HCT116 (cell line): ENCODE measurements around the gene TMEM45A. TPM values are rescaled to one million over a fixed set of nuclear protein-coding genes. Genes with fewer than 3 reads are reported as not detected.

ENCODE experiments used
- ATAC-seq: fragments of 200-7000 bp; cut with Tn5 transposase; 2 replicates; pipeline ENCODE4 v1.9.1; 2020; ENCODE audit warnings: mild to moderate bottlenecking, moderate library complexity
- BruUV-seq: library from RNA; stranded (reverse); fragments of 400-500 nt; replicated peaks from 2 replicates; lab custom pipeline; 2021; lab: Mats Ljungman, UMichigan
- CTCF ChIA-PET: fragments of 300-600 bp; sonication (Branson Sonifier 250); formaldehyde crosslinking; loops from one replicate; lab custom pipeline; 2021; ENCODE audit warnings: antibody characterized with exemption; lab: Charles Lee
- POLR2A ChIA-PET: fragments of 300-600, 350-600 bp; sonication (Branson Sonifier 250); formaldehyde crosslinking; loops from one replicate; lab custom pipeline; 2021; ENCODE audit warnings: antibody characterized with exemption; lab: Charles Lee
- RAD21 ChIA-PET, 2 experiments: fragments of 300-600 bp; sonication (Branson Sonifier 250); formaldehyde crosslinking; loops; one replicate each; lab custom pipeline; 2023; ENCODE audit warnings: low total read pairs in 2 of 2; ENCODE audit not compliant: uncharacterized antibody in 2 of 2, unreplicated experiment in 2 of 2, low non-redundant PET in 1 of 2; lab: Charles Lee
- DNase-seq: peaks from one replicate; pipeline ENCODE4 v3.0.0-alpha.2; 2010; ENCODE audit warnings: low read depth, low spot score
- H2AFZ ChIP-seq: fragments of 200-600 bp; shearing (Covaris generic), sonication (generic); 2 replicates; pipeline ENCODE4 v1.6.1; 2017; ENCODE audit warnings: low read depth, mixed run types, mixed read lengths, antibody characterized with exemption, low read length; ENCODE audit not compliant: poor library complexity, severe bottlenecking
- H3K27ac ChIP-seq: 2 replicates; pipeline ENCODE4 v1.5.1; 2012; ENCODE audit warnings: low read depth, low read length
- H3K27me3 ChIP-seq: fragments of 200-600 bp; sonication (generic); 2 replicates; pipeline ENCODE4 v1.6.1; 2016; ENCODE audit warnings: mixed run types, low read length, mixed read lengths; ENCODE audit not compliant: insufficient read depth
- H3K36me3 ChIP-seq, 2 experiments: fragments of 200-500 bp in 1 of 2; fragments of 200-600 bp in 1 of 2; sonication (Bioruptor generic) in 1 of 2; sonication (generic) in 1 of 2; 2 replicates each; pipeline versions ENCODE4 v1.5.1 to v1.6.1; 2014 to 2016; ENCODE audit warnings: low read length in 2 of 2, inconsistent platforms in 1 of 2, mixed read lengths in 1 of 2, mixed run types in 1 of 2; ENCODE audit not compliant: insufficient read depth in 2 of 2, control insufficient read depth in 1 of 2
- H3K4me1 ChIP-seq, 2 experiments: fragments of 200-600 bp in 1 of 2; sonication (generic) in 1 of 2; 2 replicates each; pipeline versions ENCODE4 v1.5.1 to v1.6.1; 2012 to 2017; ENCODE audit warnings: low read length in 2 of 2, inconsistent platforms in 1 of 2, mild to moderate bottlenecking in 1 of 2, mixed read lengths in 1 of 2, mixed run types in 1 of 2, moderate library complexity in 1 of 2; ENCODE audit not compliant: insufficient read depth in 2 of 2, control insufficient read depth in 1 of 2
- H3K4me2 ChIP-seq: fragments of 200-600 bp; sonication (generic); 2 replicates; pipeline ENCODE4 v1.6.1; 2017; ENCODE audit warnings: mixed run types, low read length, mixed read lengths
- H3K4me3 ChIP-seq, 2 experiments: fragments of 200-600 bp in 1 of 2; sonication (generic) in 1 of 2; replicated peaks in 1 of 2; 2 replicates each; pipeline ENCODE4 v1.5.1; 2011 to 2016; ENCODE audit warnings: low read length in 2 of 2, control low read depth in 1 of 2, low read depth in 1 of 2, mild to moderate bottlenecking in 1 of 2, mixed read lengths in 1 of 2, mixed run types in 1 of 2
- H3K79me2 ChIP-seq: fragments of 200-600 bp; sonication (generic); 2 replicates; pipeline ENCODE4 v1.6.1; 2017; ENCODE audit warnings: mild to moderate bottlenecking, mixed run types, low read length, moderate library complexity, mixed read lengths; ENCODE audit not compliant: insufficient read depth
- H3K9ac ChIP-seq: fragments of 200-600 bp; sonication (generic); 2 replicates; pipeline ENCODE4 v1.6.1; 2016; ENCODE audit warnings: low read length, mixed read lengths
- H3K9me2 ChIP-seq: fragments of 200-600 bp; sonication (generic), shearing (Covaris generic); 2 replicates; pipeline ENCODE4 v1.6.1; 2017; ENCODE audit warnings: mixed run types, mild to moderate bottlenecking, moderate library complexity; ENCODE audit not compliant: insufficient read depth
- H3K9me3 ChIP-seq, 2 experiments: fragments of 200-500 bp in 1 of 2; fragments of 200-600 bp in 1 of 2; sonication (Bioruptor generic) in 1 of 2; sonication (generic) in 1 of 2; 2 replicates each; pipeline ENCODE4 v1.6.1; 2014 to 2017; ENCODE audit warnings: low read length in 2 of 2, mixed read lengths in 2 of 2, inconsistent platforms in 1 of 2, low read depth in 1 of 2, mild to moderate bottlenecking in 1 of 2, mixed run types in 1 of 2, moderate library complexity in 1 of 2; ENCODE audit not compliant: control insufficient read depth in 1 of 2, insufficient read depth in 1 of 2
- H4K20me1 ChIP-seq: fragments of 200-600 bp; sonication (generic), shearing (Covaris generic); 2 replicates; pipeline ENCODE4 v1.6.1; 2017; ENCODE audit warnings: mixed run types, mild to moderate bottlenecking, moderate library complexity; ENCODE audit not compliant: insufficient read depth
- CEBPB ChIP-seq: IDR thresholded peaks from 2 replicates; pipeline ENCODE4 v1.6.1; 2012; ENCODE audit warnings: low read depth
- EZH2 ChIP-seq: fragments of 200-600 bp; sonication (generic); IDR thresholded peaks from 2 replicates; pipeline ENCODE4 v1.6.1; 2017; ENCODE audit warnings: antibody characterized with exemption, mixed run types
- JUND ChIP-seq: IDR thresholded peaks from 2 replicates; pipeline ENCODE4 v1.6.1; 2012
- TCF7L2 ChIP-seq: IDR thresholded peaks from 2 replicates; pipeline ENCODE4 v1.7.0; 2011; ENCODE audit warnings: borderline replicate concordance, inconsistent platforms; ENCODE audit not compliant: insufficient read depth, insufficient read length; ENCODE audit errors: extremely low read depth
- ZFX ChIP-seq: fragments of 450-650 bp; IDR thresholded peaks from 2 replicates; pipeline ENCODE4 v1.6.1; 2017
- ZNF274 ChIP-seq: fragments of 200-500 bp; sonication (Bioruptor generic); IDR thresholded peaks from 2 replicates; pipeline ENCODE4 v1.6.1; 2014; ENCODE audit warnings: mild to moderate bottlenecking, low read depth, low read length, inconsistent platforms
- intact Hi-C: fragments of 100-400 bp; cut with micrococcal nuclease; formaldehyde crosslinking; loops from 2 replicates; pipeline ENCODE4 v1.10.0; 2022
- total RNA-seq: library from RNA; stranded (reverse); gene quantifications from one replicate; pipeline ENCODE4 v1.2.1, GENCODE V29; 2021; ENCODE audit not compliant: unreplicated experiment
- TF ChIP-seq, protein P1 (sequence below): IDR thresholded peaks from 2 replicates; pipeline ENCODE4 v1.6.1; 2011; ENCODE audit warnings: mild to moderate bottlenecking, low read length, moderate library complexity; ENCODE audit not compliant: insufficient replicate concordance; ENCODE audit errors: extremely low read depth
- TF ChIP-seq, protein P2 (sequence below): IDR thresholded peaks from 2 replicates; pipeline ENCODE4 v1.6.1; 2012

Gene TMEM45A
- total RNA-seq, 1 experiment from 2014 or later, result 5.0 TPM

DNA sequence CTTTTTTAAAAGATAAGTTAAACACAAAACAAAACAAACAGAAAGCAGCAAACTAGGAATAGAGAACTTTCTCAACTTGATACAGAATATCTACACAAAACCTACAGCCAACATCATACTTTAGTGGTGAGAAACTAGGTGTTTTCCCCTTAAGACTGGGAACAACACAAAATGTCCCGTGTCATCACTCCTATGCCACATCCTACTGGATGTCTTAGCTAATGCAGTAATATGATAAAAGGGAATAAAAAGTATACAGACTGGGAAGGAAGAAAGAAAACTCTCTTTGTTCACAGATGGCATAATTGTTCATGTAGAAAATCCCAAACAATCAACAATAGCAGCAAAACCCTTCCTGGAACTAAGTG lies 45.9 kb downstream of the TMEM45A start:
- CTCF ChIA-PET, result no interaction called here
- no peak overlapping the region for H3K4me2 ChIP-seq
- H3K4me1 ChIP-seq, result peaks cover 0 to 4% of the 10 kb centered on the region in 2 experiments; a peak in 1 of 4 replicates
- POLR2A ChIA-PET, result no interaction called here
- TF ChIP-seq, protein P1, sequence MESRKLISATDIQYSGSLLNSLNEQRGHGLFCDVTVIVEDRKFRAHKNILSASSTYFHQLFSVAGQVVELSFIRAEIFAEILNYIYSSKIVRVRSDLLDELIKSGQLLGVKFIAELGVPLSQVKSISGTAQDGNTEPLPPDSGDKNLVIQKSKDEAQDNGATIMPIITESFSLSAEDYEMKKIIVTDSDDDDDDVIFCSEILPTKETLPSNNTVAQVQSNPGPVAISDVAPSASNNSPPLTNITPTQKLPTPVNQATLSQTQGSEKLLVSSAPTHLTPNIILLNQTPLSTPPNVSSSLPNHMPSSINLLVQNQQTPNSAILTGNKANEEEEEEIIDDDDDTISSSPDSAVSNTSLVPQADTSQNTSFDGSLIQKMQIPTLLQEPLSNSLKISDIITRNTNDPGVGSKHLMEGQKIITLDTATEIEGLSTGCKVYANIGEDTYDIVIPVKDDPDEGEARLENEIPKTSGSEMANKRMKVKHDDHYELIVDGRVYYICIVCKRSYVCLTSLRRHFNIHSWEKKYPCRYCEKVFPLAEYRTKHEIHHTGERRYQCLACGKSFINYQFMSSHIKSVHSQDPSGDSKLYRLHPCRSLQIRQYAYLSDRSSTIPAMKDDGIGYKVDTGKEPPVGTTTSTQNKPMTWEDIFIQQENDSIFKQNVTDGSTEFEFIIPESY, result no peak
- TF ChIP-seq JUND, result no peak
- no peak for TF ChIP-seq TCF7L2
- TF ChIP-seq, protein P2, sequence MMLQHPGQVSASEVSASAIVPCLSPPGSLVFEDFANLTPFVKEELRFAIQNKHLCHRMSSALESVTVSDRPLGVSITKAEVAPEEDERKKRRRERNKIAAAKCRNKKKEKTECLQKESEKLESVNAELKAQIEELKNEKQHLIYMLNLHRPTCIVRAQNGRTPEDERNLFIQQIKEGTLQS, result no peak
- no peak for TF ChIP-seq ZNF274
- no peak for TF ChIP-seq EZH2
- TF ChIP-seq CEBPB, result no peak
- no peak for TF ChIP-seq ZFX
- no peak overlapping the region for H3K9ac ChIP-seq
- no peaks in the 10 kb centered on the region for H3K27me3 ChIP-seq
- H3K9me3 ChIP-seq, result no peaks in the 10 kb centered on the region
- H4K20me1 ChIP-seq, result no peaks in the 10 kb centered on the region
- no peaks in the 10 kb centered on the region for H3K79me2 ChIP-seq
- no peak overlapping the region for H3K27ac ChIP-seq
- ATAC-seq (no peak), DNase-seq (no peak)
- no peak overlapping the region for H3K4me3 ChIP-seq
- no peaks in the 10 kb centered on the region for H3K9me2 ChIP-seq
- intact Hi-C loops, result no loop called here
- H2AFZ ChIP-seq, result no peak overlapping the region
- no peaks in the 10 kb centered on the region for H3K36me3 ChIP-seq
- no TSS peak for BruUV-seq
- RAD21 ChIA-PET, result no interaction called here
